Right cardiac atrium (tissue), 5 donors: ENCODE data around the gene ZNF616. TPM values are rescaled to one million over a fixed set of nuclear protein-coding genes. Genes with fewer than 3 reads are reported as not detected.

Source experiments
- ATAC-seq, 2 donors: fragments of 200-7000 bp; cut with Tn5 transposase; one replicate each; pipeline versions ENCODE4 v1.8.0 to v1.9.1; 2020; ENCODE audit warnings: moderate library complexity in 2 of 2, mild to moderate bottlenecking in 1 of 2
- DNase-seq, 3 donors: peaks; one replicate each; pipeline ENCODE4 v3.0.0-alpha.2; 2020
- H3K27ac ChIP-seq: one replicate; pipeline ENCODE4 v1.5.1; 2013; ENCODE audit warnings: mild to moderate bottlenecking, low read length, control low read depth, moderate library complexity
- H3K27me3 ChIP-seq: one replicate; pipeline ENCODE4 v1.6.1; 2013; ENCODE audit not compliant: control insufficient read depth, insufficient read depth
- H3K4me1 ChIP-seq: one replicate; pipeline ENCODE4 v1.6.1; 2013; ENCODE audit warnings: low read length; ENCODE audit not compliant: control insufficient read depth, insufficient read depth
- H3K4me3 ChIP-seq: one replicate; pipeline ENCODE4 v1.5.1; 2013; ENCODE audit warnings: low read length, control low read depth
- H3K9me3 ChIP-seq: one replicate; pipeline ENCODE4 v1.6.1; 2013; ENCODE audit warnings: low read length; ENCODE audit not compliant: control insufficient read depth
- WGBS: extraction: QIAGEN DNeasy Blood & Tissue Kit; methylation state at CpG from one replicate; pipeline ENCODE4 v1.1.7; 2013; 5-methylcytosine and 5-hydroxymethylcytosine counted together
- intact Hi-C, 4 donors: fragments of 100-400 bp; cut with DNase I; formaldehyde crosslinking; loops; one replicate each; pipeline versions ENCODE4 v1.11.0 to v1.14.0; 2022 to 2023
- long read RNA-seq, 4 donors: library from polyadenylated mRNA; unstranded; transcript quantifications; one replicate each; pipeline ENCODE4 v2.0.0, GENCODE V29; 2020 to 2021
- polyA plus RNA-seq: library from polyadenylated mRNA; stranded (reverse); fragments of 200-250 nt; gene quantifications from one replicate; pipeline ENCODE4 v1.2.3, GENCODE V29; 2013
- total RNA-seq, 4 donors: library from RNA; stranded (reverse); fragmentation: NEBNext Ultra II Directional; extraction: Animal tissue kit (Norgen Biotek cat#: 25700); gene quantifications; one replicate each; pipeline ENCODE4 v1.2.1, GENCODE V29; 2021
- donor health status: healthy with polysubstance abuse.
- donor health status: DM: no; HTN: yes; CAD: no.
- donor health status: DM: no; HTN: no; CAD: no.
- donor health status: DM: no; HTN: yes; CAD: no; lungs with severe emphysema.
- donor health status: DM: yes; HTN: yes; CAD: no.

The ZNF616 gene
- total RNA-seq, result 1 to 10 TPM; 5.7 to 8.2 (median 6.6) TPM
- polyA plus RNA-seq, result 1.6 TPM
- long read RNA-seq, donor 1, full-length matches to known transcripts, result 4 of 5 reads
- long read RNA-seq, donor 1, partial matches to known transcripts, result 0 of 5 reads
- long read RNA-seq, donor 1, other reads (novel, unspliced or antisense), result 1 of 5 reads
- long read RNA-seq, donor 2, full-length matches to known transcripts, result 3 of 4 reads
- long read RNA-seq, donor 2, partial matches to known transcripts, result 1 of 4 reads
- long read RNA-seq, donor 2, other reads (novel, unspliced or antisense), result 0 of 4 reads
- long read RNA-seq, donor 3, full-length matches to known transcripts, result 5 of 7 reads
- long read RNA-seq, donor 3, partial matches to known transcripts, result 0 of 7 reads
- long read RNA-seq, donor 3, other reads (novel, unspliced or antisense), result 2 of 7 reads
- long read RNA-seq, donor 4, full-length matches to known transcripts, result 3 of 4 reads
- long read RNA-seq, donor 4, partial matches to known transcripts, result 0 of 4 reads
- long read RNA-seq, donor 4, other reads (novel, unspliced or antisense), result 1 of 4 reads

GRCh38 chr19:52139252-52140031 is at the start of gene ZNF616:
Gene ZNF616, minus strand, starts transcription at chr19:52139938. Its CDS starts 9,426 bp downstream, at chr19:52130512.
- Histone ChIP-seq H3K9me3 (no peaks in the 10 kb centered on the region), H3K27me3 (no peaks in the 10 kb centered on the region), H3K4me1 (no peaks in the 10 kb centered on the region), H3K27ac (peak within 1 kb of the TSS; percentile 65), H3K4me3 (peak within 1 kb of the TSS; percentile 69)
- intact Hi-C loops, result loop anchor here (2.0 to 5.0 kb wide), 4 partner anchors 48 to 99 kb away; partner anchors contain the start of gene PPP2R1A (in 1 of the 4)
- WGBS, result under 1% methylated on average over 49 of the region's 49 CpGs
- peak; percentile 98 to 99 (median 98) for DNase-seq
- ATAC-seq, result peak; percentile 97

DNA sequence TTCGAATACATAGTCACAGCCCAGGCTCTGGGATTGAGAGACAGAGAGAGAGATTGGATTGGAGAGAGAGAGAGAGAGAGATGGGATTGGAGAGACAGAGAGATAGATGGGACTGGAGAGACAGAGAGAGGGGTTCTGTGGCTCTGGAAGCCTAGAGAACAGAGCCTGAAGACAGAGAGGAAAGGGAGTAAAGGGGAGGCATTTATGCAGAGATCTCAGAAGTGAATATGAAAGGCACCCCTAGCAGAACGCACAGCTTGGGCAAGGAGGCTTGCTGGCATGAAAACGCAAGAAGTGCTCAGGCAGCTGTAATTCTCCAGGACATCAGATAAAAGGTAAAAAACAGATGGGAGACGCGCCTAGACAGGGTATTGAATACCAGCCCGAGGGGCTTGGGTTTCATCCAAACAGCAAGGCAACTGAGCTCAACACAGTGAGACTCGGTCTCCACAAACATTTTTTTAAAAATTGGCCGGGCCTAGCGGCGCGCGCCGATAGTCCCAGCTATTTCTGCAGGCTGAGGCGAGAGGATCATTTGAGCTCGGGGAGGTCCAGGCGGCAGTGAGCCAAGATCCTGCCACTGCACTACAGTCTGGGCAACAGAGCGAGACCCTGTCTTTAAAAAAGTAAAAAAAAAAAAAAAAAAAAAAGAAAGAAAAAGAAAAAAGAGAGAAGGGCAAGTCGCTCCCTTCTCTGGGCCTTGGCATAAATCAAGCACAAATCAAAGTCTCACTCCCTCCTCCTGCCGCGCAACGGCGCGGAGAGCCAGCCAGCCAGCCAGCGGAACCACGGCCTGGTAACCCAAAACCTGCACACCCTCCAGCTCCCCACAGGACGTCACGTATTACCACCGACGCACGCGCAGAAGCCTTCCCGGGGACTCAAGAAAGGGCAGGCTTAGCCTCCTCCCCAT is 49.3 kb upstream of the ZNF616 start:
- WGBS, result 1% methylated on average over 32 of the region's 32 CpGs
- intact Hi-C loops, result loop anchor here in 1 of 4 donors (5.0 kb wide), 1 partner anchor 52 kb away; the partner anchor contains the start of gene ZNF616
- ATAC-seq (peak; percentile 25 to 35), DNase-seq (peak; percentile 100)
- peaks cover 4% of the 10 kb centered on the region for H3K4me1 ChIP-seq
- H3K9me3 ChIP-seq, result no peaks in the 10 kb centered on the region
- H3K27me3 ChIP-seq, result no peaks in the 10 kb centered on the region
- peak overlapping the region; percentile 61 for H3K4me3 ChIP-seq
- H3K27ac ChIP-seq, result peak overlapping the region; percentile 91

- Histone ChIP-seq H3K27ac (no peak overlapping the region), H3K9me3 (no peaks in the 10 kb centered on the region), H3K4me1 (peaks cover 4% of the 10 kb centered on the region), H3K4me3 (no peak overlapping the region), H3K27me3 (no peaks in the 10 kb centered on the region)
- no peak for ATAC-seq
- DNase-seq, result no peak
- intact Hi-C loops, result loop anchor here in 1 of 4 donors (5.0 kb wide), 1 partner anchor 50 kb away; the partner anchor contains the start of gene ZNF616
- WGBS, result 97% methylated on average over 1 of the region's 1 CpG
Observed at GRCh38 chr19:52187407-52187806, 47.7 kb upstream of the ZNF616 start.

DNA sequence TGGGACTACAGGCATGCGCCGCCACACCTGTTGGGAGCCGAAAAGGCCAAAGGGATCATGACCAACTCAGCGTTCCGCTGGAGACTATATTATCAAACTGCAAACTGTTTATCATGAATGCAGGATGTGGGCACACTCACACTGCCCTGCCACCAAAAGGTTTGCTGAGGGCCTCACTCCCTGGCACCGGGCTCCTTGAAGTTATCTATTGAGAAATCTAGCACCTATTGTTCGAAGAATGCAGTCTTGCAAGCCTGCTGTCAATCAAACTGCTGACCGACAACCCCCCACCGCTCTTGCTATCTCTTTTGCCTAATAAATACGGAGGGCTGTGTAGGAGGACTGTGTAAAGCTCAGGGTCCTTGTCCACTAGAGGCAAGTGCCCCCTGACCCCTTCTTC is 36.8 kb upstream of the ZNF616 start:
- no peaks in the 10 kb centered on the region for H3K27me3 ChIP-seq
- 71% methylated on average over 10 of the region's 10 CpGs for WGBS
- no peaks in the 10 kb centered on the region for H3K4me1 ChIP-seq
- no peaks in the 10 kb centered on the region for H3K9me3 ChIP-seq
- intact Hi-C loops, result no loop called here
- DNase-seq (no peak), ATAC-seq (no peak)
- no peak overlapping the region for H3K27ac ChIP-seq
- no peak overlapping the region for H3K4me3 ChIP-seq

DNA sequence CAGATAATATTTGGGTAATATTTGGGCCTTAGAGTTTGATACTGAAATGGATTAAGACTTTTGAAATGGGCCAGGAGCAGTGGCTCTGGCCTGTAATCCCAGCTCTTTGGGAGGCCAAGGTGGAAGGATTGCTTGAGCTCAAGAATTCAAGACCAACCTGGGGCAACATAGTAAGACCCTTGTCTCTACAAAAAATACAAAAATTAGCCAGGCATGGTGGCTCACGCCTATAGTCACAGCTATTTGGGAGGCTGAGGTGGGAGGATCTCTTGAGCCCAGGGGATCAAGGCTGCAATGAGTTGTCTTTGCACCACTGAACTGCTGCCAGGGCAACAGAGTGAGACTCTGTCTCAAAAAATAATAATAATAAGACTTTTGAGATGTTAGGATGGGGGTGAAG is 32.6 kb upstream of the ZNF616 start:
- Histone ChIP-seq H3K4me1 (peaks cover 4% of the 10 kb centered on the region), H3K4me3 (no peak overlapping the region), H3K27me3 (no peaks in the 10 kb centered on the region), H3K9me3 (no peaks in the 10 kb centered on the region), H3K27ac (no peak overlapping the region)
- intact Hi-C loops, result no loop called here
- WGBS, result 94% methylated on average over 1 of the region's 1 CpG
- ATAC-seq (no peak), DNase-seq (no peak)

DNA sequence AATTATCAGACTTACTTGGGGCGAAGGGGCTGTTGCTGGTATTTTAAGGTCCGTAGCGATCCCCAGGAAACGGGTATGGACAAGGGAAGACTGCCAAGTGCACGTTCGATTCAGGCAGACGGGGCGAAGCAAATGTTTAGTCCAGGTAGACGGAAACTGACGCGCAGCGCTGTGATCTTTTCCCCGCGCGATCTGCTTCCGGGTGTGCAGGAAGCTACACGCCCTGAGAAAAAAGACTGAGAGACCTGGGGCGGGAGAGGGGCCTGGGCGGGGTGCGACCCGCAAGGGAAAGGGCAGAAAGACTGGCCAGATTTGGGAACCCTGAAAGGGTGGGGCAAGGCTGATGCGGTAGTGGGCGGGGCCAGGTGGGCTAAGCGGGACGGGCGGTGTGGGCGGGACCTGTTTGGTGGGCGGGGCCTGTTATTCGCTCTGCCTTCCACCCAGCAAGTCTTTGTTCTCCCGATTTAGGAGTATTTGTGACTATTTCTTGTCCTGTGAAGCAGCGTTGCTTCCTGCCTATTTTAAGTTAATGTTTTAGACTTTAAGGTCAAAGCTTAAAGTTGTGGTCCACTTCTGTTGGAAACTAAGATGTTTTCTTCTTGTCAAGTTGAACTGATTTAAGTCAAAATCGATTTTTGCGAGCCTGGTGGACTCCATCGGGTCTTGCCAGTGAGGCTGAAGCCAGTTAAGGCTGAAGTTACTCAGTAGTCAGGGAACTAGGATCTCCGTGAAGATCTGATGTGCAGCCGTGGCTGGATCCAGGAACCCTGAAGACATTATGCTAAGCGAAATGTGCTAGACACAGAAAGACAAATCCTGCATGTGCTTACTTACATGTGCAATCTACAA is 31.8 kb upstream of the ZNF616 start, which contains the start of gene ZNF836:
Gene ZNF836 (minus strand): TSS at position 301 of the 849 bp plus-strand sequence. CDS start 3,549 bp downstream, outside the sequence.
- H3K27me3 ChIP-seq, result no peaks in the 10 kb centered on the region
- H3K4me1 ChIP-seq, result peaks cover 4% of the 10 kb centered on the region
- intact Hi-C loops, result no loop called here
- ATAC-seq (peak; percentile 98), DNase-seq (peak; percentile 92 to 96 (median 95))
- no peaks in the 10 kb centered on the region for H3K9me3 ChIP-seq
- 9% methylated on average over 37 of the region's 37 CpGs for WGBS
- peak within 1 kb of the TSS; percentile 96 for H3K4me3 ChIP-seq
- H3K27ac ChIP-seq, result peak within 1 kb of the TSS; percentile 64

GRCh38 chr19:52170863-52171320 is 31.2 kb upstream of the ZNF616 start:
- Histone ChIP-seq H3K27me3 (no peaks in the 10 kb centered on the region), H3K9me3 (no peaks in the 10 kb centered on the region), H3K4me3 (peak overlapping the region; percentile 96), H3K4me1 (peaks cover 4% of the 10 kb centered on the region), H3K27ac (peak overlapping the region; percentile 50)
- intact Hi-C loops, result no loop called here
- under 1% methylated on average over 22 of the region's 22 CpGs for WGBS
- ATAC-seq (peak; percentile 50 to 59), DNase-seq (peak; percentile 34 to 70 (median 60))

GRCh38 chr19:52170304-52170703 is 30.6 kb upstream of the ZNF616 start:
- no peaks in the 10 kb centered on the region for H3K9me3 ChIP-seq
- intact Hi-C loops, result no loop called here
- peaks cover 4% of the 10 kb centered on the region for H3K4me1 ChIP-seq
- no peaks in the 10 kb centered on the region for H3K27me3 ChIP-seq
- ATAC-seq, result peak in 1 of 2 donors; percentile 35
- H3K4me3 ChIP-seq, result peak overlapping the region; percentile 96
- no peak overlapping the region for H3K27ac ChIP-seq
- DNase-seq, result no peak
- WGBS, result 7% methylated on average over 5 of the region's 5 CpGs

- no peak overlapping the region for H3K27ac ChIP-seq
- no peak for ATAC-seq
- intact Hi-C loops, result no loop called here
- H3K9me3 ChIP-seq, result peaks cover 7% of the 10 kb centered on the region
- no peaks in the 10 kb centered on the region for H3K4me1 ChIP-seq
- H3K4me3 ChIP-seq, result no peak overlapping the region
- DNase-seq, result no peak
- 98% methylated on average over 15 of the region's 15 CpGs for WGBS
- H3K27me3 ChIP-seq, result no peaks in the 10 kb centered on the region
Observed at GRCh38 chr19:52155596-52156359, 16.0 kb upstream of the ZNF616 start.
